Astrocyte of the cerebellum (primary cell): ENCODE measurements around the gene GPR33.

Experiments used
- DNase-seq: peaks from one replicate; pipeline ENCODE4 v3.0.0-alpha.2; 2011; ENCODE audit warnings: low read depth
- H3K4me3 ChIP-seq: 2 replicates; pipeline ENCODE4 v1.5.1; 2011; ENCODE audit warnings: mild to moderate bottlenecking, low read depth, low read length, moderate library complexity
- CTCF ChIP-seq: IDR thresholded peaks from 2 replicates; pipeline ENCODE4 v1.5.1; 2012; ENCODE audit warnings: low read length, low read depth, moderate library complexity, mild to moderate bottlenecking; ENCODE audit errors: missing control alignments
- in situ Hi-C: cut with HindIII; loops from 2 replicates; pipeline ENCODE4 v1.10.0; 2017; ENCODE audit warnings: low sequenced_read_pairs

GPR33 gene

GRCh38 chr14:31487886-31488285, at the start of gene GPR33:
Gene GPR33, minus strand, starts transcription at chr14:31488039. Its CDS starts 4,074 bp downstream, at chr14:31483965.
- DNase-seq = no peak
- TF ChIP-seq CTCF = no peak
- in situ Hi-C loops = no loop called here
- no peak within 1 kb of the TSS for H3K4me3 ChIP-seq

DNA sequence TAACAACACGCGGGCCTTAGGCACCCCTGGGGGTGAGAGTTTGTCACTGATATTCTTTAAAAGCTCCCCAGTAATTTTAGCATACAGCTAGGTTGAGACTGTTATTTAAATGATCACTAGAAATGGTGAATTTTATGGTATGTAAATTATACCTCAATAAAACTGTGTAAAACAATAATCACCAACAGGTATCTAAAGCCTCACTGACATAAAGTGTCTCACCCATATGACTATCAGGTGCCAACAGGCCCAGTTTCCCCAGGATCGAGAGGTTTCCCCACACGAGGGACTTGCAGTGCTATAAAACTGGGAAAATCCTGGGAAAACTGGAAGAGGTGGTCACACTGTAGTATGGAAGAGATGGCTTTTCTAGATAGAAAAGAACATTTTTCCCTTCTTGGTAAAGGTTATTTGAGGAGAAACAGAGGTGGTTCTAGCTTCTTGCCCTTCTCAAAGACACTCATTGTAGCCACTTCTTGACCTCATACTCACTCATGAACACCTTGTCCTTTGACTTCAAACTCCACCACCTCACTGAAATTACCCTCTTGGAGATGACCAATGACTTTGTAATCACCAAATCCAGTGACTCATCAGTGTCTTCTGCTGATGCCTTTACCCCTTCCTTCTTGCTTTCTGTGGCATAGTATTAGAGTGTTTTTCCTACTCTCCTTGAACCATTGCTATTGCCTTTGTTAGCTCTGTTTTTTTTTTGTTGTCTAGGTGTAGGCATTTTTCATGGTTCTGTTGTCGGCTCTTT, 48.5 kb upstream of the GPR33 start:
- in situ Hi-C loops = no loop called here
- no peak overlapping the region for H3K4me3 ChIP-seq
- no peak for DNase-seq
- TF ChIP-seq CTCF = no peak

DNA sequence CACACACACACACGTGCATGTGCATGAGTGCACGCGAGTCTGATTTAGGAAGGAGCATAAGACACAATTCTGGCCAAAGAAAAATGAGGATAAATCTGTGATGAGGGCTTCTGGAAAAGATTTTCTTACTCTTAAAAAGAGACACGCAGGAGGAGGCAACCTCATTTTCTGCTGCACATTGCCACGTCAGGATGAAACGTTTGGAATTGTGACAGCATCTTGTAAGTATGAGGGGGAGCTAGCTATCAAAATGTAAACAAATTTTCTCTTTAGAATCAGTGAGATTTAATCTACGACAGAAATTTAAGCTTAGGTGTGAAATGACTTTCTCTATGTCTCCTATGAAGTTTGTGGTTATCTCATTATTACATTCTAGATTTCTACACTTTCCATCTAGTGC, 42.3 kb upstream of the GPR33 start:
- no peak overlapping the region for H3K4me3 ChIP-seq
- no peak for DNase-seq
- TF ChIP-seq CTCF = no peak
- in situ Hi-C loops = no loop called here

DNA sequence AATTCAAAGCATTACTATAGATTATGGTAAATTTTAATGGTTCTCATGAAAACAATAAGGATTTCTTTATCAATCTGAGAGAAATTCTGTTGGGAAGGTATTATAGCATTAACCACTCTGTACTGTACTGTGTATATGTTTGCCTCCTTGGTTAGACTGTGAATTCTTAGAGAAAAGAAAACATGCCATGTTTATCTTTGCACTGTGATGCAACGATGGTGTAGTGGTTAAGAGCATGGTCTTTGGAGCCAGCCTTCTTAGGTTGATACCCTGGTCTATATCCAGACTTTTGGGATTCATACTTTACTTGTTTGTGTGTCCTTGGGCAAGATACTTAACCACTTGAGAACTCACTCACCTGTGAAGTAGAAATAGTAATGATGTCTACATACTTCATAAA, 41.2 kb upstream of the GPR33 start:
- in situ Hi-C loops = no loop called here
- H3K4me3 ChIP-seq = no peak overlapping the region
- no peak for DNase-seq
- no peak for TF ChIP-seq CTCF

GRCh38 chr14:31527546-31527945, 39.7 kb upstream of the GPR33 start:
- no peak for TF ChIP-seq CTCF

GRCh38 chr14:31527087-31527486, 39.2 kb upstream of the GPR33 start:
- DNase-seq = no peak
- in situ Hi-C loops = no loop called here
- H3K4me3 ChIP-seq = no peak overlapping the region
- TF ChIP-seq CTCF = no peak

More at GRCh38 chr14:31527546-31527945, 39.7 kb upstream of the GPR33 start:
- in situ Hi-C loops = no loop called here
- H3K4me3 ChIP-seq = no peak overlapping the region
- DNase-seq = no peak
